22Rv1 (cell line): ENCODE measurements around the gene NPC1L1.

ENCODE experiments used
- H3K27ac ChIP-seq: fragments of 450-650 bp; 2 replicates; pipeline ENCODE4 v1.5.1; 2017
- CTCF ChIP-seq: fragments of 450-650 bp; IDR thresholded peaks from 2 replicates; pipeline ENCODE4 v1.5.1; 2017; ENCODE audit warnings: mild to moderate bottlenecking
- ZFX ChIP-seq: fragments of 450-650 bp; IDR thresholded peaks from 2 replicates; pipeline ENCODE4 v1.6.1; 2017; ENCODE audit warnings: antibody characterized with exemption, borderline replicate concordance

NPC1L1 gene

GRCh38 chr7:44580945-44581878 is 40.1 kb upstream of the NPC1L1 start:
- H3K27ac ChIP-seq = peak overlapping the region; percentile 98
- no peak for TF ChIP-seq ZFX
- no peak for TF ChIP-seq CTCF

GRCh38 chr7:44576228-44576627 is 35.1 kb upstream of the NPC1L1 start:
- TF ChIP-seq CTCF (no peak), ZFX (no peak)
- peak overlapping the region; percentile 83 for H3K27ac ChIP-seq

GRCh38 chr7:44575054-44575453 is 33.9 kb upstream of the NPC1L1 start:
- TF ChIP-seq CTCF (no peak), ZFX (no peak)
- peak overlapping the region; percentile 83 for H3K27ac ChIP-seq

- TF ChIP-seq ZFX (no peak), CTCF (no peak)
- H3K27ac ChIP-seq = peak overlapping the region; percentile 83
These were observed 33.2 kb upstream of the NPC1L1 start for GRCh38 chr7:44574287-44574872.

GRCh38 chr7:44573464-44574286 is 32.5 kb upstream of the NPC1L1 start, which contains the start of gene DDX56:
TSS of gene DDX56 (minus strand) at chr7:44573908. CDS start at chr7:44573895, 13 bp downstream.
- TF ChIP-seq ZFX (no peak), CTCF (no peak)
- peak within 1 kb of the TSS; percentile 83 for H3K27ac ChIP-seq

GRCh38 chr7:44572771-44573170 is 31.6 kb upstream of the NPC1L1 start:
- H3K27ac ChIP-seq = peak overlapping the region; percentile 83
- TF ChIP-seq CTCF (no peak), ZFX (no peak)
